Cardiac muscle cell (in vitro differentiated cells and primary cell): Measurements from ENCODE around the gene TBC1D8. TPM values are rescaled to one million over a fixed set of nuclear protein-coding genes. Genes with fewer than 3 reads are reported as not detected.
A peak's percentile ranks its signal among the peaks of the same experiment; 100 is the strongest.

Experiments
- DNase-seq, 2 donors: peaks; one replicate each; pipeline versions ENCODE4 v3.0.0 to v3.0.0-alpha.2; 2010 to 2017; ENCODE audit warnings: low read depth in 1 of 2, low spot score in 1 of 2
- H3K27ac ChIP-seq: fragments of 200-600 bp; sonication (generic); 2 replicates; pipeline ENCODE4 v1.5.1; 2016
- H3K27me3 ChIP-seq: fragments of 200-600 bp; sonication (generic); 2 replicates; pipeline ENCODE4 v1.6.0; 2016; ENCODE audit warnings: control low read depth
- H3K36me3 ChIP-seq: fragments of 200-600 bp; sonication (generic); 2 replicates; pipeline ENCODE4 v1.5.1; 2016; ENCODE audit warnings: control low read depth
- H3K4me1 ChIP-seq: fragments of 200-600 bp; sonication (generic); 2 replicates; pipeline ENCODE4 v1.8.1; 2017; ENCODE audit warnings: low read depth, mild to moderate bottlenecking, mixed run types
- H3K4me3 ChIP-seq: fragments of 200-600 bp; sonication (generic); 2 replicates; pipeline ENCODE4 v1.5.1; 2016; ENCODE audit warnings: mild to moderate bottlenecking
- H3K9me3 ChIP-seq: fragments of 200-600 bp; sonication (generic); 2 replicates; pipeline ENCODE4 v1.5.1; 2017; ENCODE audit warnings: low read depth, mild to moderate bottlenecking, control low read depth
- polyA plus RNA-seq: library from polyadenylated mRNA; unstranded; fragments of >200 nt; fragmentation: Nextera tagmentation; extraction: Ambion mirVana; gene quantifications from 2 replicates; pipeline ENCODE4 v1.2.1, GENCODE V29; 2016
- total RNA-seq: library from RNA; depleted of rRNA; stranded (reverse); fragments of >200 nt; gene quantifications from 2 replicates; pipeline ENCODE4 v1.2.3, GENCODE V29; 2016
- TF ChIP-seq, protein P1 (sequence below): IDR thresholded peaks from 2 replicates; pipeline ENCODE4 v1.5.1; 2012; ENCODE audit warnings: low read depth, mild to moderate bottlenecking, low read length

Gene TBC1D8
- total and polyA plus RNA-seq, 2 experiments from 2014 or later = 15.2 to 23.2 TPM

DNA sequence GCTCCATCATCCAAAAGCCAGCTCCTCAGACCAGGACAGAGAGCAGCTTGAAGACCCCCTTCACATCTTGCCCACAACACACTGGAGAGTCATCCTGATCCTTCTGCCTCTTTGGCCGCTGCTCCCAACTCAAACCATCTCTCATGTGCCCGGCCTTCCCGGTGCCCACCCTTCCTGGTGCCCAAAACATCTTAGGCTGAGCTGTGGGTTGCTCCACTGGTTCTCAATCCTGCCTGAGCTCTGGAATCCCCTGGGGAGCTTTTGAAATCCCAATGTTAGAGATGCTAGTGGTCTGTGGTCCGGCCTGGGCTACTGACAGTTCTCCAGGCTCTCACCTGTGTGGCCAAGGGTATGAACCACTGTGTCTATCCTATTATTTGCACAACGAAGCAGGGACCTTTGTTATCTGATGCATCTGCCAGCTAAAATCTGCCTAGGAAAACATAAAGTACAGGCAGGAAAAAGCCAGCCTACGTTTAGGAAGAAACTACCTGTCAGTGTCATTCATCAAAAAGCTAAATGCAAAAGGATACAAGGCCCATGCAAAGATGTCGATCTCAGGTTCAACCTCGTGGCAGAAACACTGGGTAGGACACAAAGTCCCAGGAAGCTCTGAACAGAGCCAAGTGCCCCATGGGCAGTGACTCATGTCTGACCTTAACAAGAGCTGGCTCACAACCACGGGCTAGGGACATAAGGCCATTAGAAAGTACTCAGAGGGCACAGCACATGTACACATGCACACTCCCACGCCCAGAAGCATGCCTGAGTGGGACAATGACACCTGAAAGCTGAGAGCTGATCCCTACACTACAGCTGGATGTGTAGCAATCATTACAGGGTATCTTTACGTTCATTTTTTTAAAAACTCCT, 30.8 kb downstream of the TBC1D8 start:
- H3K9me3 ChIP-seq = no peaks in the 10 kb centered on the region
- TF ChIP-seq, protein P1, sequence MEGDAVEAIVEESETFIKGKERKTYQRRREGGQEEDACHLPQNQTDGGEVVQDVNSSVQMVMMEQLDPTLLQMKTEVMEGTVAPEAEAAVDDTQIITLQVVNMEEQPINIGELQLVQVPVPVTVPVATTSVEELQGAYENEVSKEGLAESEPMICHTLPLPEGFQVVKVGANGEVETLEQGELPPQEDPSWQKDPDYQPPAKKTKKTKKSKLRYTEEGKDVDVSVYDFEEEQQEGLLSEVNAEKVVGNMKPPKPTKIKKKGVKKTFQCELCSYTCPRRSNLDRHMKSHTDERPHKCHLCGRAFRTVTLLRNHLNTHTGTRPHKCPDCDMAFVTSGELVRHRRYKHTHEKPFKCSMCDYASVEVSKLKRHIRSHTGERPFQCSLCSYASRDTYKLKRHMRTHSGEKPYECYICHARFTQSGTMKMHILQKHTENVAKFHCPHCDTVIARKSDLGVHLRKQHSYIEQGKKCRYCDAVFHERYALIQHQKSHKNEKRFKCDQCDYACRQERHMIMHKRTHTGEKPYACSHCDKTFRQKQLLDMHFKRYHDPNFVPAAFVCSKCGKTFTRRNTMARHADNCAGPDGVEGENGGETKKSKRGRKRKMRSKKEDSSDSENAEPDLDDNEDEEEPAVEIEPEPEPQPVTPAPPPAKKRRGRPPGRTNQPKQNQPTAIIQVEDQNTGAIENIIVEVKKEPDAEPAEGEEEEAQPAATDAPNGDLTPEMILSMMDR = no peak
- peaks cover 6% of the 10 kb centered on the region for H3K4me1 ChIP-seq
- no peaks in the 10 kb centered on the region for H3K27me3 ChIP-seq
- no peak overlapping the region for H3K4me3 ChIP-seq
- H3K36me3 ChIP-seq = no peaks in the 10 kb centered on the region
- peak in 1 of 2 donors; percentile 51 for DNase-seq
- H3K27ac ChIP-seq = no peak overlapping the region

DNA sequence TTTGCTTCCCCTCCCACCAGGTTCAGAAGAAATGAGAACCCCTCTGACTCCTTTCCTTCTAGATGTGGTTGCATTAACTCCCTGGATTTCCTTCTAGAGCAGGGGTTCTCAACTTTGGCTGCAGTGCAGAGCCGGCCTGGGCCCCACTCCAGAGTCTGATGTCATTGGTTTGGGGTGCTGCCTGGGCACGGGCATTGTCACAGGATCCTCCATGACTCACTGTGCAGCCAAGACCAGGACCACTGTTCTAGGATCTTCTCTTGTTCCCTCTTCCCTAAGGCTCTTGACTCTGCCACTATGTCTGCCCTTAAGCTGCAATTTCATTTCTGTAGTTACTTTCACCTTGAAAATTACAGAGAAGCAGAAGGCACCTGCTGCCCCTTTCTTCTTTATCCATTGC, 31.8 kb downstream of the TBC1D8 start:
- TF ChIP-seq, protein P1 = no peak
- H3K4me3 ChIP-seq = no peak overlapping the region

DNA sequence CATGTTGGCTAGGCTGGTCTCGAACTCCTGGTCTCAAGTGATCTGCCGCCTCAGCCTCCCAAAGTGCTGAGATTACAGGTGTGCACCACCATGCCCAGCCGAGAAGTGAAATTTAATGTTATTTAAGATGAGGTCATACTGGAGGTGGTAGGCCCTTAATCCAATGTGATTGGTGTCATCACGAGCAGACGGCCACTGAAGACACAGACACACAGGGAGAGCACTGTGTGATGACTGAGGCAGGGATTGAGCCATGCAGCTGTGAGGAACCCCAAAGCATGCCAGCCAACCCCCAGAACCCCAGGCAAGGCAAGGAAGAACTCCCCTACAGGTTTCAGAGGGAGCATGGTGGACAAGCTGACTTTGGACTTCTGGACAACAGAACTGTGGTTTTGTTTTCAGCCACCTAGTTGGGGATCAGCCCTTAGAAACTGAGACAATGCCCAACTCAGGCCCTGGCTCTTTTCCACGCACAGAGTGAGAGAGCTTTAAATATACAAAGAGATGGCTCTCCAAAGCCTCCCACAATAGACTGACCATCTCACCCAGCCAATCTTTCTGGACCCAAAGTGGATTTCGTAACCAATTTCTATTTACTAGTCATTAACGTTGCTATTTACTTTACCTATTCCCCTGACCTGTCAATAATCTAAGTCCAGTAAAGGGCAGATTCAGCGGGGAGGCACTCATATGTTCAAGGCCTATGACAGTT, 34.2 kb downstream of the TBC1D8 start:
- Histone ChIP-seq H3K27me3 (no peaks in the 10 kb centered on the region), H3K36me3 (no peaks in the 10 kb centered on the region), H3K27ac (no peak overlapping the region), H3K9me3 (no peaks in the 10 kb centered on the region), H3K4me1 (peaks cover 40% of the 10 kb centered on the region), H3K4me3 (no peak overlapping the region)
- TF ChIP-seq, protein P1 = no peak
- no peak for DNase-seq

More for the DNA sequence above, 31.8 kb downstream of the TBC1D8 start:
- peaks cover 16% of the 10 kb centered on the region for H3K4me1 ChIP-seq
- DNase-seq = no peak
- no peak overlapping the region for H3K27ac ChIP-seq
- H3K27me3 ChIP-seq = no peaks in the 10 kb centered on the region
- H3K36me3 ChIP-seq = no peaks in the 10 kb centered on the region
- no peaks in the 10 kb centered on the region for H3K9me3 ChIP-seq

DNA sequence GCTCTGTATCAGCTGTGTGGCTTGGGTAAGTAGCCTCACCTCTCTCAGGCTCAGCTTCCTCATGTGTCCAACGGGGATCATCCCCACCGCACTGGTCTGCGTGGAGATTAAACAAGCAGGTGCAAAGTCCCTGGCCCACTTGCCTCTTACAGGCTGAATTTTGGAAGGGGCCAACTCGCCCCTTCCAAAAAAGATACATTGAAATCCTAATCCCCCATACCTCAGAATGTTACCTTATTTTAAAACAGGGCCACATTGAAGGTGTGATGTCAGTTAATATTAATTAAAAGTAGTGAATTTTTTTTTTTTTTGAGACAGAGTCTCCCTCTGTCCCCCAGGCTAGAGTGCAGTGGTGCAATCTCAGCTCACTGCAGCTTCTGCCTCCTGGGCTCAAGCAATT, 34.8 kb downstream of the TBC1D8 start:
- DNase-seq = no peak
- Histone ChIP-seq H3K4me3 (no peak overlapping the region), H3K9me3 (no peaks in the 10 kb centered on the region), H3K36me3 (no peaks in the 10 kb centered on the region), H3K27me3 (no peaks in the 10 kb centered on the region), H3K27ac (no peak overlapping the region), H3K4me1 (peaks cover 47% of the 10 kb centered on the region)
- TF ChIP-seq, protein P1 = no peak

DNA sequence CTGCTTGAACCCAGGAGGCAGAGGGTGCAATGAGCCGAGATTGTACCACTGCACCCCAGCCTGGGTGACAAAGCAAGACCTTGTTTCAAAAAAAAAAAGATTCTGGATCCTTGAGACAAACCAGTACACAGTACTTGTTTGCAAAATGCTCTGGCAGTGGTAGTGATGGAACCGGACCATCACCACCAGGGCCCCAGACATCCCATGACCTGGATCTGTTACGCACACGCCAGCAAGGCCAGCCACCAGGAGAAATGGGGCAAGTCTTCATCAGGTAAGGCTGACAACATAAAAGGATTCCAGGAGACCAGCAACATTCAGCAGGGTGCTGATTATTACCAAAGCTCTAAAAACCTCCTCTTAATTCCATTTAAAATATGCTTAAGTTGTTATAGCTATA, 35.5 kb downstream of the TBC1D8 start:
- H3K9me3 ChIP-seq = no peaks in the 10 kb centered on the region
- TF ChIP-seq, protein P1 = no peak
- H3K27ac ChIP-seq = no peak overlapping the region
- H3K27me3 ChIP-seq = no peaks in the 10 kb centered on the region
- H3K36me3 ChIP-seq = no peaks in the 10 kb centered on the region
- no peak for DNase-seq
- peaks cover 44% of the 10 kb centered on the region for H3K4me1 ChIP-seq
- H3K4me3 ChIP-seq = no peak overlapping the region
